Vagina (tissue), 2 donors: ENCODE results near the gene PAK1IP1. TPM values are rescaled to one million over a fixed set of nuclear protein-coding genes. Genes with fewer than 3 reads are reported as not detected.
"Not testable (repeated sequence)": the region's sequence is repeated elsewhere in the genome, so short reads cannot be mapped to it uniquely, and the experiment has no call there.

Experiments
- DNase-seq, 2 donors: peaks; one replicate each; pipeline ENCODE4 v3.0.0-alpha.2; 2017; ENCODE audit errors: extremely low spot score in 2 of 2
- H3K27ac ChIP-seq: fragments of 200-600 bp; sonication (generic); one replicate; pipeline ENCODE4 v1.5.1; 2019
- H3K27me3 ChIP-seq: fragments of 200-600 bp; sonication (generic); one replicate; pipeline ENCODE4 v1.5.1; 2019
- H3K36me3 ChIP-seq, 2 donors: fragments of 200-600 bp; sonication (generic); one replicate each; pipeline ENCODE4 v1.5.1; 2017 to 2019
- H3K4me1 ChIP-seq: fragments of 200-600 bp; sonication (generic); one replicate; pipeline ENCODE4 v1.5.1; 2019
- H3K4me3 ChIP-seq, 2 donors: fragments of 200-600 bp; sonication (generic); 1 replicate in 1 of 2; 2 replicates in 1 of 2; pipeline ENCODE4 v1.5.1; 2016 to 2019
- H3K9me3 ChIP-seq: fragments of 200-600 bp; sonication (generic); one replicate; pipeline ENCODE4 v1.5.1; 2019
- POLR2A ChIP-seq, 2 donors: fragments of 450-650 bp; IDR thresholded peaks; one replicate each; pipeline ENCODE4 v1.6.1; 2017; ENCODE audit warnings: antibody characterized with exemption in 2 of 2, mild to moderate bottlenecking in 2 of 2, moderate library complexity in 2 of 2
- POLR2AphosphoS5 ChIP-seq, 2 donors: sonication (generic); formaldehyde crosslinking; IDR thresholded peaks; one replicate each; pipeline ENCODE4 v1.9.0; 2017; ENCODE audit warnings: antibody characterized with exemption in 2 of 2, mild to moderate bottlenecking in 2 of 2, low read depth in 1 of 2; ENCODE audit not compliant: insufficient read depth in 1 of 2
- intact Hi-C: fragments of 100-400 bp; cut with DNase I; formaldehyde crosslinking; loops from one replicate; pipeline ENCODE4 v1.15.1; 2023
- total RNA-seq: library from RNA; depleted of rRNA; stranded (reverse); fragments of >200 nt; gene quantifications from one replicate; pipeline ENCODE4 v1.2.3, GENCODE V29; 2016
- TF ChIP-seq, protein P1 (sequence below), 3 experiments: fragments of 450-650 bp in 2 of 3; fragments of 200-600 bp in 1 of 3; sonication (generic) in 1 of 3; IDR thresholded peaks; one replicate each; pipeline ENCODE4 v1.5.1; 2017 to 2019; ENCODE audit warnings: antibody characterized with exemption in 3 of 3, mild to moderate bottlenecking in 2 of 3, moderate library complexity in 2 of 3

The PAK1IP1 gene
- total RNA-seq, 1 donor from 2014 or later = 8.8 TPM

DNA sequence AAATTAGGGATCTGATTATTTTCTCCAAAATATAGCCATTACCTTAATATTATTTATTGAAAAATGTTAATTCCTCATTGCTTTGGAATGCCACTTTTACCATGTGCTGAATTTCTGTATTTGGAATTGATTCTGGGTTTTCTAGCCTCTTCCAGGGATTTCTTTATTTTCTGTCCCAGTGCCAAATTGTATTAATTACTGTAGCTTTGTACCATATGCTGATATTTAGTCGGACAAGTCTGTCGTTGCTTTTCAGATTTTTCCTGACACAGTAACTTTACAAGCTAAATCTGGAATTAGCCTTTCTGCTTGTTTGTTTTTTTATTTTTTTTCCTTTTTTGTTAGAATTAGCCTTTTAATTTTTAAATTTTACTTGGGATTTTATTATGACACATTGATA lies 42.0 kb downstream of the PAK1IP1 start:
- Histone ChIP-seq H3K27me3 (no peaks in the 10 kb centered on the region), H3K4me3 (no peak overlapping the region), H3K4me1 (no peaks in the 10 kb centered on the region), H3K27ac (no peak overlapping the region), H3K9me3 (no peaks in the 10 kb centered on the region), H3K36me3 (peaks cover 0 to 8% of the 10 kb centered on the region in 2 donors)
- no peak for DNase-seq
- intact Hi-C loops = no loop called here
- TF ChIP-seq POLR2A (IDR thresholded peaks at IDR 0.05) (no peak), POLR2AphosphoS5 (IDR thresholded peaks at IDR 0.05; ENCODE audit: insufficient read depth in 1 of 2, low read depth in 1 of 2) (no peak)
- TF ChIP-seq, protein P1, sequence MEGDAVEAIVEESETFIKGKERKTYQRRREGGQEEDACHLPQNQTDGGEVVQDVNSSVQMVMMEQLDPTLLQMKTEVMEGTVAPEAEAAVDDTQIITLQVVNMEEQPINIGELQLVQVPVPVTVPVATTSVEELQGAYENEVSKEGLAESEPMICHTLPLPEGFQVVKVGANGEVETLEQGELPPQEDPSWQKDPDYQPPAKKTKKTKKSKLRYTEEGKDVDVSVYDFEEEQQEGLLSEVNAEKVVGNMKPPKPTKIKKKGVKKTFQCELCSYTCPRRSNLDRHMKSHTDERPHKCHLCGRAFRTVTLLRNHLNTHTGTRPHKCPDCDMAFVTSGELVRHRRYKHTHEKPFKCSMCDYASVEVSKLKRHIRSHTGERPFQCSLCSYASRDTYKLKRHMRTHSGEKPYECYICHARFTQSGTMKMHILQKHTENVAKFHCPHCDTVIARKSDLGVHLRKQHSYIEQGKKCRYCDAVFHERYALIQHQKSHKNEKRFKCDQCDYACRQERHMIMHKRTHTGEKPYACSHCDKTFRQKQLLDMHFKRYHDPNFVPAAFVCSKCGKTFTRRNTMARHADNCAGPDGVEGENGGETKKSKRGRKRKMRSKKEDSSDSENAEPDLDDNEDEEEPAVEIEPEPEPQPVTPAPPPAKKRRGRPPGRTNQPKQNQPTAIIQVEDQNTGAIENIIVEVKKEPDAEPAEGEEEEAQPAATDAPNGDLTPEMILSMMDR (IDR thresholded peaks at IDR 0.05) = no peak

- no peak for TF ChIP-seq POLR2AphosphoS5 (IDR thresholded peaks at IDR 0.05; ENCODE audit: insufficient read depth in 1 of 2, low read depth in 1 of 2)
- no peak for TF ChIP-seq POLR2A (IDR thresholded peaks at IDR 0.05)
- TF ChIP-seq, protein P1 (IDR thresholded peaks at IDR 0.05) = no peak
- intact Hi-C loops = no loop called here
- Histone ChIP-seq H3K36me3 (no peaks in the 10 kb centered on the region), H3K27me3 (no peaks in the 10 kb centered on the region), H3K9me3 (no peaks in the 10 kb centered on the region), H3K27ac (no peak overlapping the region), H3K4me1 (no peaks in the 10 kb centered on the region), H3K4me3 (no peak overlapping the region)
- no peak for DNase-seq
These were observed 45.3 kb downstream of the PAK1IP1 start for GRCh38 chr6:10740061-10740460.

- intact Hi-C loops, DNase-seq, H3K9me3 ChIP-seq: not testable (repeated sequence)
These were observed 46.9 kb downstream of the PAK1IP1 start for GRCh38 chr6:10741643-10742042.

GRCh38 chr6:10742251-10742650 lies 47.5 kb downstream of the PAK1IP1 start:
- no peak overlapping the region for H3K4me3 ChIP-seq
- TF ChIP-seq POLR2AphosphoS5 (IDR thresholded peaks at IDR 0.05; ENCODE audit: insufficient read depth in 1 of 2, low read depth in 1 of 2) (no peak), POLR2A (IDR thresholded peaks at IDR 0.05) (no peak)
- TF ChIP-seq, protein P1 (IDR thresholded peaks at IDR 0.05) = no peak
- intact Hi-C loops = no loop called here
- no peak overlapping the region for H3K27ac ChIP-seq
- H3K36me3 ChIP-seq = no peaks in the 10 kb centered on the region
- no peak for DNase-seq
- peaks cover 9% of the 10 kb centered on the region for H3K4me1 ChIP-seq
- no peaks in the 10 kb centered on the region for H3K9me3 ChIP-seq
- no peaks in the 10 kb centered on the region for H3K27me3 ChIP-seq

More at GRCh38 chr6:10741643-10742042, 46.9 kb downstream of the PAK1IP1 start:
- not testable (repeated sequence) for H3K27ac ChIP-seq, H3K36me3 ChIP-seq, H3K27me3 ChIP-seq, H3K4me1 ChIP-seq, H3K4me3 ChIP-seq

DNA sequence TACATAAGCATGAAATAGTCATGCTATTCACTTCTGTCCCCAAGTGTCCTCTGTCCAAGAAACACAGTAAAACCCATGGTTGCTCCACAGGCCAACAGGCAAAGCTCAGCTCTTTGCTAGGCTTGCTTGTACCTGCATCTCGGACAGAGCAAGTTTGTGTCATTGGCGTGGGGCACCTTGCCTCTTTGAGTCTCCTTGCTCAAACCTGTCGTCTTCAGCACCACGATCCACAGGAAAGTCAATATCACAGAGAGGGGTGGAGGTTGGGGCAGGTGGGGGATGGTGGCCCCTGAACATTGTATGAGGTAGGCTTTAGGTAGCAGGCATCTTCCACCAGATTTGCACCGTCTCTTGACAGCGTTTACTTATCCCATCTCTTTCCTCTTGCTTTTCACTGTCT lies 48.7 kb downstream of the PAK1IP1 start:
- DNase-seq = no peak
- Histone ChIP-seq H3K36me3 (no peaks in the 10 kb centered on the region), H3K4me1 (peaks cover 14% of the 10 kb centered on the region), H3K4me3 (no peak overlapping the region), H3K27me3 (no peaks in the 10 kb centered on the region), H3K27ac (no peak overlapping the region), H3K9me3 (no peaks in the 10 kb centered on the region)
- intact Hi-C loops = no loop called here
- no peak for TF ChIP-seq POLR2A (IDR thresholded peaks at IDR 0.05)
- TF ChIP-seq POLR2AphosphoS5 (IDR thresholded peaks at IDR 0.05; ENCODE audit: insufficient read depth in 1 of 2, low read depth in 1 of 2) = no peak
- TF ChIP-seq, protein P1 (IDR thresholded peaks at IDR 0.05) = no peak

GRCh38 chr6:10745116-10745515 lies 50.3 kb downstream of the PAK1IP1 start:
- DNase-seq = no peak
- H3K27me3 ChIP-seq = no peaks in the 10 kb centered on the region
- intact Hi-C loops = no loop called here

More at GRCh38 chr6:10745116-10745515, 50.3 kb downstream of the PAK1IP1 start:
- Histone ChIP-seq H3K4me3 (no peak overlapping the region), H3K9me3 (no peaks in the 10 kb centered on the region), H3K36me3 (no peaks in the 10 kb centered on the region), H3K4me1 (peaks cover 30% of the 10 kb centered on the region), H3K27ac (no peak overlapping the region)
- no peak for TF ChIP-seq POLR2A (IDR thresholded peaks at IDR 0.05)
- TF ChIP-seq, protein P1 (IDR thresholded peaks at IDR 0.05) = no peak
- TF ChIP-seq POLR2AphosphoS5 (IDR thresholded peaks at IDR 0.05; ENCODE audit: insufficient read depth in 1 of 2, low read depth in 1 of 2) = no peak
